ENCODE results near the gene NOP53.

DNA sequence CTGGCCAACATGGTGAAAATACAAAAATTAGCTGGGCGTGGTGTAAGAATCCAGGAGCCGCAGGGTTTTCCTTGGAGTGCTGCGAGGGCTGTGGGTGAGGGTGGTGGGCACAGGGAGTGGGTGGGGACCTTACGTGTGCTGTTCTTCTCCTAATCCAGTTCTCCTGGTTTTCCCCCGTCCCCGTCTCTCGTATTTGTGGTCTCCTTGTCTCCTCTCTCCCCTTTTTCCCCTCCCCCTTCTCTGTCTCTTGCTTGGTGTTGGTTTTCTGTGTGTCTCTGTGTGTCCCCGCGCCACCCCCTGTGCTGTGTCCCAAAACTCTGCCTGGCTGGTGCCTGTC lies 34.8 kb downstream of the NOP53 start:
- TF ChIP-seq, protein P1, sequence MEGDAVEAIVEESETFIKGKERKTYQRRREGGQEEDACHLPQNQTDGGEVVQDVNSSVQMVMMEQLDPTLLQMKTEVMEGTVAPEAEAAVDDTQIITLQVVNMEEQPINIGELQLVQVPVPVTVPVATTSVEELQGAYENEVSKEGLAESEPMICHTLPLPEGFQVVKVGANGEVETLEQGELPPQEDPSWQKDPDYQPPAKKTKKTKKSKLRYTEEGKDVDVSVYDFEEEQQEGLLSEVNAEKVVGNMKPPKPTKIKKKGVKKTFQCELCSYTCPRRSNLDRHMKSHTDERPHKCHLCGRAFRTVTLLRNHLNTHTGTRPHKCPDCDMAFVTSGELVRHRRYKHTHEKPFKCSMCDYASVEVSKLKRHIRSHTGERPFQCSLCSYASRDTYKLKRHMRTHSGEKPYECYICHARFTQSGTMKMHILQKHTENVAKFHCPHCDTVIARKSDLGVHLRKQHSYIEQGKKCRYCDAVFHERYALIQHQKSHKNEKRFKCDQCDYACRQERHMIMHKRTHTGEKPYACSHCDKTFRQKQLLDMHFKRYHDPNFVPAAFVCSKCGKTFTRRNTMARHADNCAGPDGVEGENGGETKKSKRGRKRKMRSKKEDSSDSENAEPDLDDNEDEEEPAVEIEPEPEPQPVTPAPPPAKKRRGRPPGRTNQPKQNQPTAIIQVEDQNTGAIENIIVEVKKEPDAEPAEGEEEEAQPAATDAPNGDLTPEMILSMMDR (IDR thresholded peaks at IDR 0.05): no peak
- TF ChIP-seq, protein P2, sequence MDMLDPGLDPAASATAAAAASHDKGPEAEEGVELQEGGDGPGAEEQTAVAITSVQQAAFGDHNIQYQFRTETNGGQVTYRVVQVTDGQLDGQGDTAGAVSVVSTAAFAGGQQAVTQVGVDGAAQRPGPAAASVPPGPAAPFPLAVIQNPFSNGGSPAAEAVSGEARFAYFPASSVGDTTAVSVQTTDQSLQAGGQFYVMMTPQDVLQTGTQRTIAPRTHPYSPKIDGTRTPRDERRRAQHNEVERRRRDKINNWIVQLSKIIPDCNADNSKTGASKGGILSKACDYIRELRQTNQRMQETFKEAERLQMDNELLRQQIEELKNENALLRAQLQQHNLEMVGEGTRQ (CRISPR knock-in tag; IDR thresholded peaks at IDR 0.05): no peak
- TF ChIP-seq NR1H2 (CRISPR knock-in tag; IDR thresholded peaks at IDR 0.05): no peak
- TF ChIP-seq, protein P3, sequence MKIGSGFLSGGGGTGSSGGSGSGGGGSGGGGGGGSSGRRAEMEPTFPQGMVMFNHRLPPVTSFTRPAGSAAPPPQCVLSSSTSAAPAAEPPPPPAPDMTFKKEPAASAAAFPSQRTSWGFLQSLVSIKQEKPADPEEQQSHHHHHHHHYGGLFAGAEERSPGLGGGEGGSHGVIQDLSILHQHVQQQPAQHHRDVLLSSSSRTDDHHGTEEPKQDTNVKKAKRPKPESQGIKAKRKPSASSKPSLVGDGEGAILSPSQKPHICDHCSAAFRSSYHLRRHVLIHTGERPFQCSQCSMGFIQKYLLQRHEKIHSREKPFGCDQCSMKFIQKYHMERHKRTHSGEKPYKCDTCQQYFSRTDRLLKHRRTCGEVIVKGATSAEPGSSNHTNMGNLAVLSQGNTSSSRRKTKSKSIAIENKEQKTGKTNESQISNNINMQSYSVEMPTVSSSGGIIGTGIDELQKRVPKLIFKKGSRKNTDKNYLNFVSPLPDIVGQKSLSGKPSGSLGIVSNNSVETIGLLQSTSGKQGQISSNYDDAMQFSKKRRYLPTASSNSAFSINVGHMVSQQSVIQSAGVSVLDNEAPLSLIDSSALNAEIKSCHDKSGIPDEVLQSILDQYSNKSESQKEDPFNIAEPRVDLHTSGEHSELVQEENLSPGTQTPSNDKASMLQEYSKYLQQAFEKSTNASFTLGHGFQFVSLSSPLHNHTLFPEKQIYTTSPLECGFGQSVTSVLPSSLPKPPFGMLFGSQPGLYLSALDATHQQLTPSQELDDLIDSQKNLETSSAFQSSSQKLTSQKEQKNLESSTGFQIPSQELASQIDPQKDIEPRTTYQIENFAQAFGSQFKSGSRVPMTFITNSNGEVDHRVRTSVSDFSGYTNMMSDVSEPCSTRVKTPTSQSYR (CRISPR knock-in tag; IDR thresholded peaks at IDR 0.05): no peak
- TF ChIP-seq FOXJ3 (CRISPR knock-in tag; IDR thresholded peaks at IDR 0.05; ENCODE audit: borderline replicate concordance): no peak
- TF ChIP-seq, protein P4, sequence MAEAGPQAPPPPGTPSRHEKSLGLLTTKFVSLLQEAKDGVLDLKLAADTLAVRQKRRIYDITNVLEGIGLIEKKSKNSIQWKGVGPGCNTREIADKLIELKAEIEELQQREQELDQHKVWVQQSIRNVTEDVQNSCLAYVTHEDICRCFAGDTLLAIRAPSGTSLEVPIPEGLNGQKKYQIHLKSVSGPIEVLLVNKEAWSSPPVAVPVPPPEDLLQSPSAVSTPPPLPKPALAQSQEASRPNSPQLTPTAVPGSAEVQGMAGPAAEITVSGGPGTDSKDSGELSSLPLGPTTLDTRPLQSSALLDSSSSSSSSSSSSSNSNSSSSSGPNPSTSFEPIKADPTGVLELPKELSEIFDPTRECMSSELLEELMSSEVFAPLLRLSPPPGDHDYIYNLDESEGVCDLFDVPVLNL (CRISPR knock-in tag; IDR thresholded peaks at IDR 0.05; ENCODE audit: borderline replicate concordance, low read depth): no peak
- no peak for TF ChIP-seq ZNF121 (CRISPR knock-in tag; IDR thresholded peaks at IDR 0.05)

Measured in WTC11 (cell line).